ENCODE measurements around the gene OTOL1. TPM values are rescaled to one million over a fixed set of nuclear protein-coding genes. Genes with fewer than 3 reads are reported as not detected.

The OTOL1 gene
- polyA plus RNA-seq (2011; rRNA removed) (not detected in 2 replicates), polyA minus RNA-seq (2011; rRNA and poly(A)+ RNA removed) (not detected in 2 replicates)

DNA sequence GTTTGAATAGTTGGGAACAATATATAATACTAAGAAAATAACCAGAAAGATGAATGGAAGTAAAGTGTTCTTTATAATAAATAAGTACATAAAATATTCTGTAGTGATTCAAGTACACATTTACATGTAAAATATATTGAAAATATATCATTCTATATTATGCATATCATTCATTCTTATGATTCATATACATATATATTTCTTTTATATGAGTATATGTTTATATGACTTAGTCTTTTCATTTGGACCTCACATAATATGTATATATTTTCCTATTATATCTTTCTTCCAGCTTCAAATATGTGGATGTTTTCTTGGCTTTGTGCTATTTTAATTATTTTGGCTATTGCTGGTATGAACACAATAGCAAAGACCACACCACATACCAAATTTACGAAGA is at the start of gene OTOL1:
TSS of gene OTOL1 (plus strand) at position 301 of the 400 bp plus-strand sequence. CDS start at position 301, 0 bp downstream.
- CTCF ChIA-PET = no interaction called here
- TF ChIP-seq, protein P1, sequence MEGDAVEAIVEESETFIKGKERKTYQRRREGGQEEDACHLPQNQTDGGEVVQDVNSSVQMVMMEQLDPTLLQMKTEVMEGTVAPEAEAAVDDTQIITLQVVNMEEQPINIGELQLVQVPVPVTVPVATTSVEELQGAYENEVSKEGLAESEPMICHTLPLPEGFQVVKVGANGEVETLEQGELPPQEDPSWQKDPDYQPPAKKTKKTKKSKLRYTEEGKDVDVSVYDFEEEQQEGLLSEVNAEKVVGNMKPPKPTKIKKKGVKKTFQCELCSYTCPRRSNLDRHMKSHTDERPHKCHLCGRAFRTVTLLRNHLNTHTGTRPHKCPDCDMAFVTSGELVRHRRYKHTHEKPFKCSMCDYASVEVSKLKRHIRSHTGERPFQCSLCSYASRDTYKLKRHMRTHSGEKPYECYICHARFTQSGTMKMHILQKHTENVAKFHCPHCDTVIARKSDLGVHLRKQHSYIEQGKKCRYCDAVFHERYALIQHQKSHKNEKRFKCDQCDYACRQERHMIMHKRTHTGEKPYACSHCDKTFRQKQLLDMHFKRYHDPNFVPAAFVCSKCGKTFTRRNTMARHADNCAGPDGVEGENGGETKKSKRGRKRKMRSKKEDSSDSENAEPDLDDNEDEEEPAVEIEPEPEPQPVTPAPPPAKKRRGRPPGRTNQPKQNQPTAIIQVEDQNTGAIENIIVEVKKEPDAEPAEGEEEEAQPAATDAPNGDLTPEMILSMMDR (IDR thresholded peaks at IDR 0.05; ENCODE audit: insufficient read depth, low read depth, low read length) = no peak
- POLR2A ChIA-PET = no interaction called here
- Histone ChIP-seq H3K4me3 (ENCODE audit: low read depth, low read length) (no peak within 1 kb of the TSS), H3K36me3 (ENCODE audit: control insufficient read depth, insufficient read depth, low read length) (no peaks in the 10 kb centered on the region), H3K27me3 (ENCODE audit: control insufficient read depth, insufficient read depth, low read length) (no peaks in the 10 kb centered on the region)
- DNase-seq (ENCODE audit: low read depth) = no peak

DNA sequence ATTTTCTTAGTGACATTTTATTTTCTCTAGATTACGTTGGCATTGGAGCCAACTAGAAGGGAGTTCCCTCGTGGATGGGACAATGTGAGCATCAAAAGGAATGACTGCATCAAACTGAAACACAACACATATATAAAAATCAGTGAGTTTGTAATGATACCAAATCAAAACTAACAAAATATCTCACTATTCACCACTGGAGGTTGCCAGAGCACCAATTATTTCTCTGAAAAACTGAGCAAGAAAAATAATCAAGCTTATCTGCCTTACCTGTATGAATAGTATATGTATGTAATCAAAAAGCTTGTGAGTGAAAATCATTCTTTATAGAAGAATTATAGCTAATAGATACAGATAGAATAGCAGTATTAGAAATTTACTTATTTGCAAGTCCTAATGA is 46.8 kb upstream of the OTOL1 start:
- Histone ChIP-seq H3K27me3 (ENCODE audit: control insufficient read depth, insufficient read depth, low read length) (no peaks in the 10 kb centered on the region; the same call in 1 of the 2 replicates), H3K36me3 (ENCODE audit: control insufficient read depth, insufficient read depth, low read length) (no peaks in the 10 kb centered on the region), H3K4me3 (ENCODE audit: low read depth, low read length) (no peak overlapping the region)
- CTCF ChIA-PET = no interaction called here
- no peak for DNase-seq (ENCODE audit: low read depth)
- TF ChIP-seq, protein P1 (IDR thresholded peaks at IDR 0.05; ENCODE audit: insufficient read depth, low read depth, low read length) = no peak
- POLR2A ChIA-PET = no interaction called here

DNA sequence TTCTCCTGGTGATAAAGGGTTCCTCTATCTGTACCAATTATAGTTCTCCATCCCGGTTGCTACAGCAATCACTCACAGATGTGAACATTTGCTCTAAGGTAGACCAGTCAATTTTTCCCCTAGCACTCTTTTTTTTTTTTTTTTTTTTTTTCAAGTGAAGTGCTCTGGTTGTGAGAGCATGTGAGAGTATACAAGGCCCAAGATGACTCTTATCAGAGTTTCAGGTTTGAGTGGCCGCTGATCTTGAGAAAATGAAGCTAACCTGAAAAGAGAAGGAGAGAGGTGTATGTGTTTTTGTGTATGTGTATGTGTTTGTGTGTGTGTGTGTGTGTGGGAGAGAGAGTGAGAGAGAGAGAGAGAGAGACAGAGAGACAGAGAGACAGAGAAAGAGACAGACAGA is 44.4 kb upstream of the OTOL1 start:
- TF ChIP-seq, protein P1 (IDR thresholded peaks at IDR 0.05; ENCODE audit: insufficient read depth, low read depth, low read length) = no peak
- POLR2A ChIA-PET = no interaction called here
- H3K4me3 ChIP-seq (ENCODE audit: low read depth, low read length) = no peak overlapping the region
- CTCF ChIA-PET = no interaction called here
- no peaks in the 10 kb centered on the region for H3K36me3 ChIP-seq (ENCODE audit: control insufficient read depth, insufficient read depth, low read length)
- no peaks in the 10 kb centered on the region for H3K27me3 ChIP-seq (ENCODE audit: control insufficient read depth, insufficient read depth, low read length)
- DNase-seq (ENCODE audit: low read depth) = no peak

DNA sequence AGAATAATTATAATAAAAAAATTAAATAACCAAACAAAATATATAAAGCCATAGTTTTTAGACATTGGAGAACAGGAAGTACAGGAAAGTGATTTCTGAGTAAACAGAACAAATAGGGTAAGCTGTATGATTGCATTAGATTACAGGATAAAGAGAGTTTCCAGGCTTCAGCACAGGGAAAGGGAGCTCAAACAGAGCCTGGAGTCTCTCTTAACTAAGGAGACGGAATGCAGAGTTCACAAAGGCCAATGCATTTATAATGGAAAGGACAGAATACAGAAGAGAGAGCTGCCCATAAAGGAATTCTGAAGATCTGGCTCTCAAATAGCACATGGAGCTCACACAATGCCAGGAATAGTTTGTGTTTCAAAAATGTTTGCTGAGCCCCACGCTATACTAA is 42.0 kb upstream of the OTOL1 start:
- Histone ChIP-seq H3K27me3 (ENCODE audit: control insufficient read depth, insufficient read depth, low read length) (no peaks in the 10 kb centered on the region), H3K36me3 (ENCODE audit: control insufficient read depth, insufficient read depth, low read length) (no peaks in the 10 kb centered on the region), H3K4me3 (ENCODE audit: low read depth, low read length) (no peak overlapping the region)
- DNase-seq (ENCODE audit: low read depth) = no peak
- ChIA-PET CTCF (no interaction called here), POLR2A (no interaction called here)
- TF ChIP-seq, protein P1 (IDR thresholded peaks at IDR 0.05; ENCODE audit: insufficient read depth, low read depth, low read length) = no peak

DNA sequence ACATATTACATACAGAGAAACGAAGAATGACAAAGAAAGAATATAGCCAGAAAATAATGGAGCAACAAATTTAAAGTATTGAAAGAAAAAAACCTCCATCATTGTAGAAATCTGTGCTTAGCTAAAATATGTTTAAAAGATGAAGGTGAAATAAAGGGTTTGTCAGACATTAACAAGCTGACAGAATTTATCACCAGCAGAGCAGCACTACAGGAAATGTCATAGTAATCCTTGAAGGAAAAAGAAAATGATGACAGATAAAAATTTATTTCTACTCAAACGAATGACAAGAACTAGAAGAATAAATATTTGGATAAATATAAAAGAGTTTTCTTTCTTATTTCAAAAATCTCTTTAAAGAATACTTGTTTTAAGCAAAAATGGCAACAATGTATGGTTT is 40.6 kb upstream of the OTOL1 start:
- POLR2A ChIA-PET = no interaction called here
- H3K36me3 ChIP-seq (ENCODE audit: control insufficient read depth, insufficient read depth, low read length) = no peaks in the 10 kb centered on the region
- no peak overlapping the region for H3K4me3 ChIP-seq (ENCODE audit: low read depth, low read length)
- CTCF ChIA-PET = no interaction called here
- no peaks in the 10 kb centered on the region for H3K27me3 ChIP-seq (ENCODE audit: control insufficient read depth, insufficient read depth, low read length)
- DNase-seq (ENCODE audit: low read depth) = no peak
- TF ChIP-seq, protein P1 (IDR thresholded peaks at IDR 0.05; ENCODE audit: insufficient read depth, low read depth, low read length) = no peak
